CD4-positive, alpha-beta T cell treated with Interferon gamma for 1 hour (primary cell): ENCODE measurements around the gene DOK4.
"Not testable (repeated sequence)": the region's sequence is repeated elsewhere in the genome, so short reads cannot be mapped to it uniquely, and the experiment has no call there.

ENCODE experiments used
- DNase-seq: peaks from one replicate; pipeline ENCODE4 v3.0.0-alpha.2; 2020

Gene DOK4

GRCh38 chr16:57439947-57440346 is 46.3 kb downstream of the DOK4 start:
- not testable (repeated sequence) for DNase-seq

DNA sequence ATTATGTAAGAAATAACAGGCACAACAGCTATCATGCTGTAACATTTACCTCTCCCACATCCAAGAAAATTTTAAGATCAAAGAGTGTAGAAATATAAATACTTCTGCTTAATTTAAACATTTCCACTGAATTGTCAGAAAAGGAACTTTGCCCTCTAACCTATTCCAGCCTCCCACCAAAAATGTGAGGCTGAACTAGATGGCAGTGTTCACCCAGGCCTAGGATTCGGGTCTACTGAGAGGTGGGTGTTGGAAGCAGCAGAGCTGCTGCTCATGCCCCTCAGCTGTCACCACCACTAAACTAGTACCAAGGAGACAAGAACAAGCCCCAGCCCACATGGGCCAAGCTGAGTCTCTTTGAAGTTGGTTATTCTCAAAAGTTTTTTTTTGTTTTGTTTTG is 50.5 kb downstream of the DOK4 start:
- no peak for DNase-seq

DNA sequence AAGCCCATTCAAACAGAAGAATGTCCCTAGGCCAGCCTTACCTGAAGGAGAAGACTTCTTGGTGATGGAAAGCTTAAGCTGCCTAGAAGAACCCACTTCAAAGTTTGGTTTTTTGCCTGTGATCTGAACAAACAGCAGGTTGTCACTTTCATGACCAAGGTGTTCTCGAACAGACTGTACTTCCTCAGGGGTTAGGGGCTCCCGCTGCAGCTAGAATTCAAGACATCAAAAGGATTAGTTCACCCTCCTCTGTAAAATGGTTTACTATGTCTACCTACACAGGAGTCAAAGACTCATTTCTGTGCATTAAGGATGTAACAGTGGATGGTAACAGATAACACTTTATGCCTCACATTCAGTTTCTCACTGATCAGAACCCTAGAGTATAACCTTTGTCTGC is 52.3 kb downstream of the DOK4 start:
- no peak for DNase-seq

DNA sequence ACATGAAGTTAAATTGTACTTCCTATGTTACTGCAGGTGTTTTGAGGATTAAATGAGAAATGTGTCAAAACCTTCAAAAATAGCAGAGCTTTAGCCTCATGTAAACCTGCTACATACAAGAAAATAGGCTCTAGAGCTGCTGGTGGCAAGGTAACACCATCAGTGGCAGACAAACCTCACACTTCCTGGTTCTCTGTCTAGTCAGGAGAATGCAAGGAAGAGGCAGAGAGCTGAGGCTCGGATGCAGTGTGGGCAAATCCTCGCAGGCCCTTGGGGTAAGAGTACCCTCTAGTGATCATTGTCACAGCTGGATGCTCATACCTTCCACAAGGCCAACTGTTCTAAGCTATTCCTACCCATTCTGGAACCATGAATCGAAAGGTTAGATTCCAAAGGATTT is 53.3 kb downstream of the DOK4 start:
- DNase-seq: no peak

DNA sequence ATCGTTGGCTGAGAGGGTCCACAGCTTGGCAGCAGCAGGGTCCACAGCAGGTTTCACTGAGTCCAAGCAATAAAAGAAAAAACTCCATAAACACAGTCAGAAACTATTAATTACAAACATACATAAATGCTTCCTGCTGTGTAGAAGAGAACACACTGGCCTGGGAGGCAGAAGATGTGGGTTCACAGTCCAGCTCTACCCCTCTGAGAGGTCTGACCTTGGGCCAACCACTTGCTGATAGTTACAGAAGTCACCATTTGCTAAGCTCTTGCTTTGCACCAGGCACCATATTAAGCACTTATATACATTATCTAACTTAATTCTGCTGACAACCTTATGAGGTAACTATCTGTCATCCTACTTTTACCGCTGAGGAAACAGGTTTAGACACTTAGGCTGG is 53.8 kb downstream of the DOK4 start:
- DNase-seq: no peak

GRCh38 chr16:57430955-57431354 is 55.3 kb downstream of the DOK4 start:
- no peak for DNase-seq

GRCh38 chr16:57427824-57428223 is 58.5 kb downstream of the DOK4 start:
- DNase-seq: no peak

GRCh38 chr16:57427307-57427706 is 59.0 kb downstream of the DOK4 start:
- no peak for DNase-seq

- no peak for DNase-seq
Measured at GRCh38 chr16:57426356-57426755, 59.9 kb downstream of the DOK4 start.

DNA sequence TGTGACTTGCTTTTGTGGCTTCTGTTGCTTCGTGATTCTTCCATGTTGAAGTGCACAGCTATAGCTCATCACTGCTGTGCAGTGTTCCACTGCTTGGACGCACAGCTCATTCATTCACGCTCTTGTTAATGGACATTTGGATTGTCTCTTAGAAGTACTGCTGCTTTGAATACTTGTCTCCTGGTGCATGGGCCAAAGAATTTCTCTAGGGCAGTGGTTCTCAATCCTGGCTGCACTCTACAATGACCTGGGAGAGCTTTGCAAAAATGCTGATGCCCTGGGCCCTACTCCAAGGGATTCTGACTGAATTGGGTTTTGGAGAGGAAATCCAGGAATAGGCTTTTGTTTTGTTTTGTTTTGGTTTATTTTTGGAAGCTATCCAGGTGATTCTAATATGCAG is 61.7 kb downstream of the DOK4 start:
- DNase-seq: no peak

GRCh38 chr16:57423152-57423551 is 63.1 kb downstream of the DOK4 start:
- no peak for DNase-seq

GRCh38 chr16:57422026-57422944 is 64.0 kb downstream of the DOK4 start:
- DNase-seq: no peak
